HepG2 (cell line): ENCODE data around the gene SFXN5. TPM values are rescaled to one million over a fixed set of nuclear protein-coding genes. Genes with fewer than 3 reads are reported as not detected.
A peak's percentile ranks its signal among the peaks of the same experiment; 100 is the strongest.

Experiments used
- ARNT2 ChIP-seq: sonication (generic); formaldehyde crosslinking; IDR thresholded peaks from 2 replicates; pipeline ENCODE4 v1.8.0; 2022; ENCODE audit warnings: mild to moderate bottlenecking, low read depth, missing genetic modification reagents, moderate library complexity
- FOXC1 ChIP-seq: sonication (generic); formaldehyde crosslinking; IDR thresholded peaks from 2 replicates; pipeline ENCODE4 v1.8.0; 2022; ENCODE audit warnings: mild to moderate bottlenecking, missing genetic modification reagents, borderline replicate concordance
- FOXJ3 ChIP-seq: sonication (generic); formaldehyde crosslinking; IDR thresholded peaks from 2 replicates; pipeline ENCODE4 v1.4.0; 2020; ENCODE audit warnings: missing genetic modification reagents, mild to moderate bottlenecking, borderline replicate concordance
- GABPA ChIP-seq, 2 experiments: IDR thresholded peaks; 2 replicates each; pipeline ENCODE4 v1.6.1; 2011 to 2016; ENCODE audit warnings: low read depth in 2 of 2, low read length in 1 of 2, missing biosample characterization in 1 of 2, missing genetic modification characterization in 1 of 2
- GATAD1 ChIP-seq: IDR thresholded peaks from 2 replicates; pipeline ENCODE4 v1.6.1; 2016; ENCODE audit warnings: missing genetic modification reagents, missing compliant biosample characterization
- HMG20A ChIP-seq: IDR thresholded peaks from 2 replicates; pipeline ENCODE4 v1.6.1; 2016; ENCODE audit warnings: borderline replicate concordance
- HMGA1 ChIP-seq: sonication (generic); formaldehyde crosslinking; conservative IDR thresholded peaks from 2 replicates; pipeline ENCODE4 v1.4.0; 2020; ENCODE audit warnings: missing genetic modification reagents
- MEIS1 ChIP-seq: sonication (generic); formaldehyde crosslinking; IDR thresholded peaks from 2 replicates; pipeline ENCODE4 v1.9.0; 2021; ENCODE audit warnings: mild to moderate bottlenecking, missing genetic modification reagents, moderate library complexity, borderline replicate concordance
- MXI1 ChIP-seq: IDR thresholded peaks from 3 replicates; pipeline ENCODE4 v1.6.1; 2012; ENCODE audit warnings: low read depth, low read length, inconsistent platforms, borderline replicate concordance
- NRL ChIP-seq: sonication (generic); formaldehyde crosslinking; IDR thresholded peaks from 2 replicates; pipeline ENCODE4 v1.5.0; 2020; ENCODE audit warnings: missing genetic modification reagents, mild to moderate bottlenecking, moderate library complexity, borderline replicate concordance
- POGZ ChIP-seq: sonication (generic); formaldehyde crosslinking; IDR thresholded peaks from 2 replicates; pipeline ENCODE4 v1.4.0; 2020; ENCODE audit warnings: mild to moderate bottlenecking, missing genetic modification reagents
- SAFB2 ChIP-seq: sonication (generic); formaldehyde crosslinking; IDR thresholded peaks from 2 replicates; pipeline ENCODE4 v1.5.1; 2020; ENCODE audit warnings: missing genetic modification reagents, low read depth, mild to moderate bottlenecking, borderline replicate concordance
- ZHX2 ChIP-seq, 2 experiments: sonication (generic) in 1 of 2; formaldehyde crosslinking in 1 of 2; IDR thresholded peaks; 2 replicates each; pipeline versions ENCODE4 v1.6.1 to v1.9.0; 2014 to 2022; ENCODE audit warnings: antibody characterized with exemption in 1 of 2, borderline replicate concordance in 1 of 2, inconsistent platforms in 1 of 2, low read depth in 1 of 2, missing genetic modification reagents in 1 of 2
- ZKSCAN8 ChIP-seq: IDR thresholded peaks from 2 replicates; pipeline ENCODE4 v1.6.1; 2016; ENCODE audit warnings: borderline replicate concordance, missing genetic modification reagents, missing compliant biosample characterization
- ZNF230 ChIP-seq: sonication (generic); formaldehyde crosslinking; IDR thresholded peaks from 2 replicates; pipeline ENCODE4 v1.4.0; 2020; ENCODE audit warnings: mild to moderate bottlenecking, missing genetic modification reagents
- ZNF234 ChIP-seq: sonication (generic); formaldehyde crosslinking; conservative IDR thresholded peaks from 2 replicates; pipeline ENCODE4 v1.5.1; 2020; ENCODE audit warnings: mild to moderate bottlenecking, missing genetic modification reagents
- ZNF256 ChIP-seq: sonication (generic); formaldehyde crosslinking; conservative IDR thresholded peaks from 2 replicates; pipeline ENCODE4 v1.4.0; 2020; ENCODE audit warnings: missing genetic modification reagents
- ZNF414 ChIP-seq: sonication (generic); formaldehyde crosslinking; IDR thresholded peaks from 2 replicates; pipeline ENCODE4 v1.5.0; 2020; ENCODE audit warnings: missing genetic modification reagents
- ZNF431 ChIP-seq: sonication (generic); formaldehyde crosslinking; IDR thresholded peaks from 2 replicates; pipeline ENCODE4 v1.9.0; 2022; ENCODE audit warnings: missing genetic modification reagents, low read depth, mild to moderate bottlenecking, borderline replicate concordance
- ZNF724P ChIP-seq: sonication (generic); formaldehyde crosslinking; IDR thresholded peaks from 2 replicates; pipeline ENCODE4 v1.8.0; 2022; ENCODE audit warnings: missing genetic modification reagents, borderline replicate concordance
- polyA plus RNA-seq, 8 experiments: library from polyadenylated mRNA; depleted of rRNA in 3 of 8; stranded (reverse) in 7 of 8; unstranded in 1 of 8; fragments of >200 nt; fragmentation: Illumina TruSeq in 4 of 8; extraction: Trizol in 4 of 8; gene quantifications; 2 replicates each; pipeline versions ENCODE4 v1.2.1 to v1.2.3, GENCODE V29; 2011 to 2016; ENCODE audit warnings: low read depth in 4 of 8, missing spikeins in 1 of 8, mixed read lengths in 1 of 8; ENCODE audit not compliant: insufficient read depth in 1 of 8
- total RNA-seq, 5 experiments: library from RNA; depleted of rRNA; stranded (reverse); fragments of >200 nt; fragmentation: Illumina TruSeq; extraction: Trizol; gene quantifications; 2 replicates each; pipeline ENCODE4 v1.2.3, GENCODE V29; 2016; ENCODE audit warnings: low read depth in 1 of 5

The SFXN5 gene
- total and polyA plus RNA-seq, 2 of the 13 experiments (the other 11 are each of a cell fraction or from before 2014, with no cell fraction given): 34.9 to 37.4 TPM

- TF ChIP-seq MEIS1 (CRISPR knock-in tag) (peak; percentile 97; the same call in 1 of the 2 replicates), ZNF414 (CRISPR knock-in tag) (peak; percentile 93), ARNT2 (CRISPR knock-in tag) (peak; percentile 80), POGZ (CRISPR knock-in tag) (peak; percentile 97), ZKSCAN8 (peak; percentile 51; the same call in 1 of the 2 replicates), FOXJ3 (peak; percentile 79; the same call in 1 of the 2 replicates), FOXC1 (CRISPR knock-in tag) (peak; percentile 79; the same call in 1 of the 2 replicates), ZNF234 (CRISPR knock-in tag) (no peak), GABPA (IDR thresholded peaks at IDR 0.05; ENCODE audit: low read depth, low read length) (no peak), GABPA (CRISPR knock-in tag; IDR thresholded peaks at IDR 0.05; ENCODE audit: low read depth) (no peak; the same call in 1 of the 2 replicates), SAFB2 (CRISPR knock-in tag) (no peak), NRL (CRISPR knock-in tag) (peak; percentile 88), ZNF724P (peak; percentile 85; the same call in 1 of the 2 replicates), ZHX2 (IDR thresholded peaks at IDR 0.05; ENCODE audit: low read depth) (0 out of 2 replicates have a peak, but pooled peaks have one; percentile 29), ZHX2 (CRISPR knock-in tag; IDR thresholded peaks at IDR 0.05; ENCODE audit: borderline replicate concordance) (no peak), ZNF256 (CRISPR knock-in tag) (no peak), HMG20A (peak; percentile 92), HMGA1 (no peak), ZNF230 (peak; percentile 92), ZNF431 (CRISPR knock-in tag) (peak; percentile 85), GATAD1 (CRISPR knock-in tag) (peak; percentile 63; the same call in 1 of the 2 replicates), MXI1 (peak; percentile 92; the same call in 2 of the 3 replicates)
Measured at GRCh38 chr2:73000808-73001570, 70.5 kb downstream of the SFXN5 start (continued).
